ENCODE results near the gene SLAMF6.
A peak's percentile ranks its signal among the peaks of the same experiment; 100 is the strongest.
"Not testable (repeated sequence)": the region's sequence is repeated elsewhere in the genome, so short reads cannot be mapped to it uniquely, and the experiment has no call there.

SLAMF6 gene

DNA sequence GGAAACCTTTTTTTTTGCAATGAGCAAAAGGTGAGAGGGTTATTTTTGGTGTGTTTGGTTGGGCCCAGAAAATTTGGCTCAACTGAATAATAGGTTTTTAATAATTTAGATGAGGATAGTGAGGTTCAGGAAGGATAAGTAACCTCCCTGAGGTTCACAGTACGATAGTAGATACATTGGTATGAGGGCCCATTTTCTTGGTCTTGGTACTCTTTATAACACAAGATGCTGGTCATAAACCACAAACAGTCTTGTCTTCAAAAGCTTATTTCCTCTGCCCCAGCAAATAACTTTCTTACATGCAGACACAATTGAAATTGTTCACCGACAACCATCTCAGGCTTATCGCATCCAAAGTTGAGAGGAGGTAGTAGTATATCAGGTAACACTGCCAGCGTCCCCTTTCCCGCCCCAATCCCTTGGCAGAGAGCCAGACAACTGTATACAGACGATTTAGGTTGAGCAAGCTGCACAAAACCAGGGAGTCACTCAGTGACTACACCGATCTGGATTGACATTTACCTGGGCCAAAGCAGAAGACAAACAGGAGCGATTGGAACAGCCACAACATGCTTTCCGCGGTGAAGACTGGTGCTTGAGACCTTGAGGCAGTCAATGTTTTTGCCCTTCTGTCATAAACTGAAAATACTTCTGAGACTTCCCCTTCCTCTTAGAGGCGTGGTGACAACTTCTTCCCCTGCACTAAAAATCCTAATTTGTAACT, at the start of gene SLAMF6:
Gene SLAMF6 (minus strand): TSS at position 634 of the 724 bp plus-strand sequence. CDS start 63 bp downstream, at position 571.
- DNase-seq, result peak; percentile 75 to 76

- DNase-seq, result no peak
Measured at GRCh38 chr1:160570840-160571239, 47.8 kb upstream of the SLAMF6 start.

DNA sequence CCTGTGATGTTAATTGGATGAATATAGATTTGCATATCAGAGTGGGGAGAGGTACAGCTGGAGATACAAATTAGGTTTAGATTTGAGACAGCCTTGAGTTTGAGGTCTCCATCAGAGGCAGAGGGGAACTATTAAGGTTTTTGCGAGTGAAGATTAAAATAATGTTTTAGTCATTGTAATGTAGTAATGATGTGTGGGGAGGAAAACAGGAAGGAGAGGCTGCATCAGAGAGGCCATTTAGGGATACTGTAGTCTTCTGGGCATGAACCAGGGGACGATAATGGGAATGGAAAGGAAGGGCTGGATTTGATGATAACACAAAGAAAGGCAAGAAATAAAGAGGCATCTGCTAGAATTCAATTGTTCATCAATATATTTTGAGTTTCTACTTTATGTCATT, 46.8 kb upstream of the SLAMF6 start:
- no peak for DNase-seq

DNA sequence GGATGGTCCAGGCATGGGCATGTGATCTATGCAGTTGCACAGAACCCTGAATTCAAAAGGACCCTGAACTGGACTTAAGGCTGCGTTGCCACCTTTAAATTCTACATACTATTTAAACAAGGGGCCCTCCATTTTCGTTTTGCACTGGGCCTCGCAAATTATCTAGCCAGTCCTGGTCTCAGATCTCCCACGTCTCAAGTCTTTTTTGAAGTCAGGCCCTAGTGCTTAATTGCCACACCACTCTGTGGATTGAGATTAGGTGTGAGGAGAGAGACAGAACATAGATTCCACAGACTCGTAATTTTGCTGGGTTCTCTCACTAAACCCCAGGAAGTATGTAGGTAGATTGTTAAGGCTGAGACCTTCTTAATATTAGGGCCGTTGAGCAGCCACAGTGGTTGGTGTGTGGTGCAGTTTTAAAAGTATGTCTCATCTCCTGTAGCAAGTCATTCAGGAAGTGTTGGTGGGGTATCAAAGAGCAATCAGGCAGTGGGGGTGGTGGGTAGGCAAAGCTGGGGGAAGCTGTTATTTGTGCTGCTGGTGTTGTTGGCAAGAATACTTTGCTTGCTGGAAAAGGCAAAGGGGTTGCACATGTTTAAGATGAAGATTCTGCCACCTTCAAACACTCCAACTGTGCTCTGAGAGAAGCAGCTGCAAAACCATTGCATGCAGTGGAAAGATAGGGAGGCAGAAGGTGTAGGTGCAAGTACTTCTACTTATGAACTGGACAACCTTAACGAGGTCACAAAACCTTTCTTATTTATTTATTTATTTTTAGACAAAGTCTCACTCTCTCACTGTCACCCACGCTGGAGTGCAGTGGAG, 45.0 kb upstream of the SLAMF6 start:
- peak; percentile 76 to 80 for DNase-seq

GRCh38 chr1:160567341-160567740, 44.3 kb upstream of the SLAMF6 start:
- no peak for DNase-seq

GRCh38 chr1:160565564-160565963, 42.5 kb upstream of the SLAMF6 start:
- DNase-seq, result no peak

GRCh38 chr1:160563230-160563629, 40.2 kb upstream of the SLAMF6 start:
- DNase-seq, result not testable (repeated sequence)

GRCh38 chr1:160562745-160563144, 39.7 kb upstream of the SLAMF6 start:
- not testable (repeated sequence) for DNase-seq

DNA sequence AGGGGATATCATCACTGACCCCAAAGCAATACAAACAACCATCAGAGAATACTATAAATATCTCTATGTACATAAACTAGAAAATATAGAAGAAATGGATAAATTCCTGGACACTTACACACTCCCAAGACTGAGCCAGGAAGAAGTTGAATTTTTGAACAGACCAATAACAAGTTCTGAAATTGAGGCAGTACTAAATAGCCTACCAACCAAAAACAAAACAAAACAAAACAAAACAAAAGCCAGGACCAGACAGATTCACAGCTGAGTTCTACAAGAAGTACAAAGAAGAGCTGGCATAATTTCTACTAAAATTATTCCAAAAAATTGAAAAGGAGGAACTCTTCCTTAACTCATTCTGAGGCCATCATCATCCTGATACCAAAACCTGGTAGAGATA, 37.8 kb upstream of the SLAMF6 start:
- DNase-seq, result no peak

DNA sequence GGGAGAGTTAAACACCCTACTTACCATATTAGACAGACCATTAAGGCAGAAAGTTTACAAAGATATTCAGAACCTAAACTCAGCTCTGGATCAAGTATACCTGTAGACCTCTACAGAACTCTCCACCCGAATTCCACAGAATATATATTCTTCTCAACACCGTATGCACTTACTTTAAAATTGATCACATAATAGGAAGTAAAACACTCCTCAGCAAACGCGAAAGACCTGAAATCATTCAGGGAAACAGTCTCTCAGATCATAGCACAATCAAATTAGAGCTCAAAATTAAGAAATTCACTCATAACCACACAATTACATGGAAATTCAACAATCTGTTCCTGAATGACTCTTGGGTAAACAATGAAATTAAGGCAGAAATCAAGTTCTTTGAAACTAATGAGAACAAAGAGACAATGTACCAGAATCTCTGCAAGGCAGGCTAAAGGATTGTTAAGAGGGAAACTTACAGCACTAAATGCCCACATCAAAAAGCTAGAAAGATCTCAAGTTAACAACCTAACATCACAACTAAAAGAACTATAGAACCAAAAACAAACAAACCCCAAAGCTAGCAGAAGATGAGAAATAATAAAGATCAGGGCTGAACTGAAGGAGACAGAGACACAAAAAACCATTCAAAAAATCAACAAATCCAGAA, 37.1 kb upstream of the SLAMF6 start:
- DNase-seq, result no peak

DNA sequence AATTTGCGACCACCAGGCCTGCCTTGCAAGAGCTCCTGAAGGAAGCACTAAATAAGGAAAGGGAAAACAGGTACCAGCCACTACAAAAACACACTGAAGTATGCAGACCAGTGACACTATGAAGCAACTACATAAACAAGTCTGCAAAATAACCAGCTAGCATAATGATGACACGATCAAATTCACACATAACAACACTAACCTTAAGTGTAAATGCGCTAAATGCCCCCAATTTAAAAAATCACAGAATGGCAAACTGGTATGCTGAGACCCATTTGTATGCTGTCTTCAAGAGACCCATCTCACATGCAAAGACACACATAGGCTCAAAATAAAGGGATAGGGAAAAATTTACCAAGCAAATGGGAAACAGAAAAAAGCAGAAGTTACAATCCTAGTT, 36.4 kb upstream of the SLAMF6 start:
- not testable (repeated sequence) for DNase-seq

GRCh38 chr1:160558660-160559380, 35.8 kb upstream of the SLAMF6 start:
- no peak for DNase-seq

DNA sequence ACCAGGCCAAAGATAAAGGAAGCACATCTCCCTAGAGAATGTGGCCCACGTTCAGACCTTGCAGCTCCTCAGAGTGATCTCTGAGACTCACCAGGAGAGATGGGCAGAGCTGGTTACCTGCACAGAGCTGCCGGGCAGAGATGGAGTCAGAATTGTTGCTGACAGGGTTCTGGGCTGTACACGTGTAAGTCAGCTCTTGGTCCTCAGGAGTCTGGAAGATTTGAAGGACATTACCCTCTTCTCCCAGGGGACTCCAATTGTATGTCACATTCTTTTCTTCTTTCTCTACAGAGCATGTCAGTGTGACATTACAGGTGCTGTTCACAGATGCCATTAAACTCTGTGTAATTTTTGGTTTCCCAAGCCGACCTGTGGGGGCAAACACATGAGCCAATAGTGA, 30.7 kb upstream of the SLAMF6 start:
- DNase-seq, result no peak

- DNase-seq, result no peak
Measured at GRCh38 chr1:160552425-160552824, 29.4 kb upstream of the SLAMF6 start.

GRCh38 chr1:160550572-160551034, 27.5 kb upstream of the SLAMF6 start:
- peak; percentile 80 for DNase-seq

- DNase-seq, result no peak
Measured at GRCh38 chr1:160549665-160550006, 26.6 kb upstream of the SLAMF6 start.

GRCh38 chr1:160548960-160549664, 26.1 kb upstream of the SLAMF6 start:
- no peak for DNase-seq

DNA sequence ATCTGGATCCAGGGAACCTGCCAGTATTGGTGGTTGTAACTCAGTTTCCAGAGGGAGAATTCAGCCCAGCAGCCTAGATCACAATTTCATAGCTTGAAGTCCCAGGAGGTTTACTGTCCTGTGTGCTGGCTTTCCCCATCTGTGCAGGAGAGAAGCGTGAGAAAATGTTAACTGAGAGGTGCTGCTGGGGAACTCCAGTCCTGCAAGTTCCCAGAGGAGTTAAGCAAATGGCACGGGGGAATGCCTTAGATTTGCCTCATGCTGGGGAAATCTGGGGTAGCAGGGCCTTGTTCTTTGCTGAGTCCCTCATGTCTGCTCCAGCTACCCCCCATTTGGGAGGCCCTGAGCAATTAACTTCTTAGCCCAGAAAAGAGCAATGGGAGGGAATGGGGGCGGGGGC, 25.1 kb upstream of the SLAMF6 start:
- no peak for DNase-seq

GRCh38 chr1:160547422-160547821, 24.4 kb upstream of the SLAMF6 start:
- DNase-seq, result no peak

DNA sequence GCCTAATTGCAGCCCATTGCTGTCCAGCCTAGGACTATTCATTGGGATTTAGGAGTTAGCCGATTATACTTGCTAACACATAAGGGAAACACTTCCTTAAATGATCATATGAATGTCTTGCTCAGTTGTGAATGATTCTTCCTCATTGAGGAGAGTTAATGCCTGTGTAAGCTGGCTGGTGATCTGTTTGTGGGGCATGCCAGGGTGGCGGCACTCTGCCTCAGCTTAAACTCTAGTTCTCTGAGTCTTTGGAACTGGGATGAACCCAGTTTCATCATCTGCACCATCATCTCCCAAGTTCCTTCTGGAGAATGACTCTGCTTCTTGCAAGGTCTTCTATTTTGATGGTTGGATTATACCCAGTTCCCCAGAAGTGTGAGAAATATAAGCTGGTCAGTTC, 23.9 kb upstream of the SLAMF6 start:
- DNase-seq, result no peak

GRCh38 chr1:160544647-160545046, 21.6 kb upstream of the SLAMF6 start:
- no peak for DNase-seq

- DNase-seq, result no peak
Measured at GRCh38 chr1:160542303-160542945, 19.4 kb upstream of the SLAMF6 start.
